ENCODE data around the gene FOXN4.

GRCh38 chr12:109279525-109279924, 29.6 kb downstream of the FOXN4 start:
- TF ChIP-seq CTCF (IDR thresholded peaks at IDR 0.05; ENCODE audit: insufficient read depth, low read length) (no peak), SPI1 (IDR thresholded peaks at IDR 0.05; ENCODE audit: borderline replicate concordance, low read depth) (no peak), POLR2AphosphoS5 (IDR thresholded peaks at IDR 0.05; ENCODE audit: low read depth) (no peak), REST (IDR thresholded peaks at IDR 0.05; ENCODE audit: insufficient replicate concordance, low read depth) (no peak)

All from HL-60 (cell line).